HepG2 (cell line): ENCODE measurements around the gene DAZL. TPM values are rescaled to one million over a fixed set of nuclear protein-coding genes. Genes with fewer than 3 reads are reported as not detected.

Source experiments
- ATAC-seq: fragments of 200-7000 bp; cut with Tn5 transposase; 3 replicates; pipeline ENCODE4 v1.9.1; 2020; ENCODE audit warnings: mild to moderate bottlenecking, moderate library complexity
- BruUV-seq: library from RNA; stranded (reverse); fragments of 400-500 nt; replicated peaks from 2 replicates; lab custom pipeline; 2021; lab: Mats Ljungman, UMichigan
- CTCF ChIA-PET: fragments of 300-600 bp; formaldehyde crosslinking; extraction: SDS; loops from one replicate; lab custom pipeline; 2021; ENCODE audit warnings: low total read pairs, inconsistent platforms, low intra/inter-chr PET ratio; lab: Yijun Ruan, JAX
- POLR2A ChIA-PET: fragments of 350-600 bp; sonication (Branson Sonifier 250); formaldehyde crosslinking; loops from one replicate; lab custom pipeline; 2020; ENCODE audit warnings: antibody characterized with exemption, inconsistent platforms; lab: Yijun Ruan, JAX
- DNase-seq: peaks from one replicate; pipeline ENCODE4 v3.0.0-alpha.2; 2015; ENCODE audit warnings: low spot score
- FAIRE-seq: peaks from 3 replicates; lab custom pipeline; 2011; peaks lifted over from hg19 to GRCh38; lab: Jason Lieb, UNC
- H2AFZ ChIP-seq: one replicate; pipeline ENCODE4 v1.6.1; 2011; ENCODE audit warnings: low read length, inconsistent platforms
- H3K27ac ChIP-seq: fragments of 300-600 bp; 3 replicates; pipeline ENCODE4 v1.8.0; 2011; ENCODE audit warnings: mixed run types, mild to moderate bottlenecking, mixed read lengths, low read length, inconsistent platforms; ENCODE audit not compliant: insufficient read depth; ENCODE audit errors: extremely low read length
- H3K27me3 ChIP-seq, 2 experiments: fragments of 200-600 bp in 1 of 2; 2 replicates in 1 of 2; 3 replicates in 1 of 2; pipeline versions ENCODE4 v1.6.0 to v1.8.0; 2011; ENCODE audit warnings: low read length in 2 of 2, mild to moderate bottlenecking in 2 of 2, moderate library complexity in 2 of 2, inconsistent platforms in 1 of 2; ENCODE audit not compliant: insufficient read depth in 2 of 2, control insufficient read depth in 1 of 2
- H3K36me3 ChIP-seq, 2 experiments: fragments of 200-600 bp in 1 of 2; replicated peaks in 1 of 2; 2 replicates in 1 of 2; 3 replicates in 1 of 2; pipeline versions ENCODE4 v1.5.1 to v1.8.0; 2011; ENCODE audit warnings: low read length in 2 of 2, inconsistent platforms in 1 of 2; ENCODE audit not compliant: insufficient read depth in 2 of 2, control insufficient read depth in 1 of 2
- H3K4me1 ChIP-seq: 2 replicates; pipeline ENCODE4 v1.5.1; 2012; ENCODE audit warnings: low read length, inconsistent platforms; ENCODE audit not compliant: insufficient read depth
- H3K4me2 ChIP-seq: 2 replicates; pipeline ENCODE4 v1.6.0; 2011; ENCODE audit warnings: low read depth, low read length, inconsistent platforms
- H3K4me3 ChIP-seq, 3 experiments: fragments of 200-600 bp in 1 of 3; sonication (generic), shearing (Covaris generic) in 1 of 3; replicated peaks in 1 of 3; 2 replicates each; pipeline ENCODE4 v1.5.1; 2011 to 2016; ENCODE audit warnings: low read length in 3 of 3, inconsistent platforms in 2 of 3, low read depth in 2 of 3, mild to moderate bottlenecking in 2 of 3, control low read depth in 1 of 3, mixed read lengths in 1 of 3; ENCODE audit not compliant: insufficient read depth in 1 of 3
- H3K79me2 ChIP-seq: one replicate; pipeline ENCODE4 v1.6.1; 2011; ENCODE audit warnings: low read length, inconsistent platforms; ENCODE audit not compliant: insufficient read depth
- H3K9ac ChIP-seq: 2 replicates; pipeline ENCODE4 v1.6.0; 2011; ENCODE audit warnings: mild to moderate bottlenecking, low read depth, low read length, inconsistent platforms; ENCODE audit not compliant: insufficient read depth
- H3K9me3 ChIP-seq: 2 replicates; pipeline ENCODE4 v1.5.1; 2012; ENCODE audit warnings: mild to moderate bottlenecking, low read length
- H4K20me1 ChIP-seq: 2 replicates; pipeline ENCODE4 v1.6.0; 2011; ENCODE audit warnings: inconsistent platforms, mild to moderate bottlenecking, low read length, moderate library complexity; ENCODE audit not compliant: insufficient read depth
- NFE2L2 ChIP-seq: fragments of 150-350 bp; IDR thresholded peaks from 2 replicates; pipeline ENCODE4 v1.6.1; 2014; ENCODE audit warnings: low read length
- POLR2AphosphoS2 ChIP-seq: IDR thresholded peaks from 2 replicates; pipeline ENCODE4 v1.6.1; 2011; ENCODE audit warnings: low read depth, low read length, improper control_type of control experiment
- POLR2AphosphoS5 ChIP-seq: IDR thresholded peaks from 2 replicates; pipeline ENCODE4 v1.6.1; 2012; ENCODE audit warnings: low read depth, low read length
- ZNF205 ChIP-seq: IDR thresholded peaks from 2 replicates; pipeline ENCODE4 v1.6.1; 2018; ENCODE audit warnings: missing biosample characterization, missing genetic modification reagents
- WGBS: methylation state at CpG from one replicate; pipeline ENCODE4 v1.1.6; 2017; ENCODE audit warnings: low lambda C conversion rate; 5-methylcytosine and 5-hydroxymethylcytosine counted together
- in situ Hi-C: cut with HindIII; loops from 2 replicates; pipeline ENCODE4 v1.10.0; 2017; ENCODE audit warnings: low pct_unique_long_range_greater_than_20kb; ENCODE audit not compliant: extremely low pct_ligation_motif_present
- intact Hi-C: fragments of 100-400 bp; cut with micrococcal nuclease; formaldehyde crosslinking; loops from one replicate; pipeline ENCODE4 v1.10.0; 2022; ENCODE audit not compliant: unreplicated experiment
- polyA plus RNA-seq, 8 experiments: library from polyadenylated mRNA; depleted of rRNA in 3 of 8; stranded (reverse) in 7 of 8; unstranded in 1 of 8; fragments of >200 nt; fragmentation: Illumina TruSeq in 4 of 8; extraction: Trizol in 4 of 8; gene quantifications; 2 replicates each; pipeline versions ENCODE4 v1.2.1 to v1.2.3, GENCODE V29; 2011 to 2016; ENCODE audit warnings: low read depth in 4 of 8, missing spikeins in 1 of 8, mixed read lengths in 1 of 8; ENCODE audit not compliant: insufficient read depth in 1 of 8
- total RNA-seq, 5 experiments: library from RNA; depleted of rRNA; stranded (reverse); fragments of >200 nt; fragmentation: Illumina TruSeq; extraction: Trizol; gene quantifications; 2 replicates each; pipeline ENCODE4 v1.2.3, GENCODE V29; 2016; ENCODE audit warnings: low read depth in 1 of 5
- TF ChIP-seq, protein P1 (sequence below): sonication (generic); formaldehyde crosslinking; IDR thresholded peaks from 2 replicates; pipeline ENCODE4 v1.5.0; 2020; ENCODE audit warnings: mild to moderate bottlenecking, missing genetic modification reagents, borderline replicate concordance
- TF ChIP-seq, protein P2 (sequence below): sonication (generic); formaldehyde crosslinking; IDR thresholded peaks from 2 replicates; pipeline ENCODE4 v1.5.0; 2020; ENCODE audit warnings: mild to moderate bottlenecking, missing genetic modification reagents
- TF ChIP-seq, protein P3 (sequence below): fragments of 450-650 bp; IDR thresholded peaks from 2 replicates; pipeline ENCODE4 v1.6.1; 2017; ENCODE audit warnings: mild to moderate bottlenecking

DAZL gene
- total and polyA plus RNA-seq, 2 of the 13 experiments (the other 11 are each of a cell fraction or from before 2014, with no cell fraction given), result not detected

DNA sequence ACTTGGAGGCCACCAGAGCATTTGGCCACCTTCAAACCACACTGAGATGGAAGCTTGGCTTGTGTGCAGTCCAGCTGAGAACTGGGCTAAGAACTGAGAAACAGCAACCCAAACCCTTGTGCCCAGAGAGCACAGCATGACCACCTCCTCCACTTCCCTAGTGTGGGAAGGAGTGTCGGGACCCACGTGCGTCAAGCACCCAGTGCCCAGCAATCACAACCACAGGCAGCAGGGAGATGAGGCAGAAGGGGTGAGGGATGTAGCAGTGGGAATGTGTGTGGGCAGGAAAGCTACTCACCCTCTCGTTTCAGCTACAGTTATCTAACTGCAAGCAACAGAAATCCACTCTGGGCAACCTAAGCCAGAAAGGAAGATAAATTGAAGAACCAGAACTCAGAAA lies 66.7 kb downstream of the DAZL start (continued):
- TF ChIP-seq, protein P1, sequence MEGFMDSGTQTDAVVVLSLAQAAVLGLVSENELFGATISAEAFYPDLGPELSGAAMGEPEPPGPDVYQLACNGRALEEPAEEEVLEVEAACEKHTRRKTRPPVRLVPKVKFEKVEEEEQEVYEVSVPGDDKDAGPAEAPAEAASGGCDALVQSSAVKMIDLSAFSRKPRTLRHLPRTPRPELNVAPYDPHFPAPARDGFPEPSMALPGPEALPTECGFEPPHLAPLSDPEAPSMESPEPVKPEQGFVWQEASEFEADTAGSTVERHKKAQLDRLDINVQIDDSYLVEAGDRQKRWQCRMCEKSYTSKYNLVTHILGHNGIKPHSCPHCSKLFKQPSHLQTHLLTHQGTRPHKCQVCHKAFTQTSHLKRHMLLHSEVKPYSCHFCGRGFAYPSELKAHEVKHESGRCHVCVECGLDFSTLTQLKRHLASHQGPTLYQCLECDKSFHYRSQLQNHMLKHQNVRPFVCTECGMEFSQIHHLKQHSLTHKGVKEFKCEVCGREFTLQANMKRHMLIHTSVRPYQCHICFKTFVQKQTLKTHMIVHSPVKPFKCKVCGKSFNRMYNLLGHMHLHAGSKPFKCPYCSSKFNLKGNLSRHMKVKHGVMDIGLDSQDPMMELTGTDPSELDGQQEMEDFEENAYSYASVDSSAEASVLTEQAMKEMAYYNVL, result no peak

DNA sequence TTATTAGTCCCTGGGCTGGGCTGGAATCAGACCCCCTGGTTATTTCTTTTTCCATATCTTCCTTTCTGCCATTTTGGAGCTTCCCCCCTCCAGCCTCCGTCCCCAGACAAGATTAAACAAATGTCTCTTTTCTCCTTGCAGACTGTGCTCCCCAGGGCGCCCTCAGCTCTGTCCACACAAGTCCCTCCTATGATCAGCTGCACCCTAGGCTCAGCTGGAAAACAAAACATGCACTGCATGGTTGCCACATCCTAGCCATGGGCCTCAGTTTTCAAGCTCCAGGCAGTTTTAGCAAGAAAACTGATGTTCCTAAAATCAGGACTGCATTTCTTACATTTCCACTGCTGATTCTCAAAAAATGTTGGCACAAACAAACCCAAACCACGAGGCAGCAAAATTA lies 68.2 kb downstream of the DAZL start:
- FAIRE-seq (no peak), DNase-seq (no peak), ATAC-seq (no peak)
- no peak for TF ChIP-seq POLR2AphosphoS2
- no peak for TF ChIP-seq NFE2L2
- no peak for TF ChIP-seq POLR2AphosphoS5
- TF ChIP-seq ZNF205 (CRISPR knock-in tag), result no peak
- TF ChIP-seq, protein P2, sequence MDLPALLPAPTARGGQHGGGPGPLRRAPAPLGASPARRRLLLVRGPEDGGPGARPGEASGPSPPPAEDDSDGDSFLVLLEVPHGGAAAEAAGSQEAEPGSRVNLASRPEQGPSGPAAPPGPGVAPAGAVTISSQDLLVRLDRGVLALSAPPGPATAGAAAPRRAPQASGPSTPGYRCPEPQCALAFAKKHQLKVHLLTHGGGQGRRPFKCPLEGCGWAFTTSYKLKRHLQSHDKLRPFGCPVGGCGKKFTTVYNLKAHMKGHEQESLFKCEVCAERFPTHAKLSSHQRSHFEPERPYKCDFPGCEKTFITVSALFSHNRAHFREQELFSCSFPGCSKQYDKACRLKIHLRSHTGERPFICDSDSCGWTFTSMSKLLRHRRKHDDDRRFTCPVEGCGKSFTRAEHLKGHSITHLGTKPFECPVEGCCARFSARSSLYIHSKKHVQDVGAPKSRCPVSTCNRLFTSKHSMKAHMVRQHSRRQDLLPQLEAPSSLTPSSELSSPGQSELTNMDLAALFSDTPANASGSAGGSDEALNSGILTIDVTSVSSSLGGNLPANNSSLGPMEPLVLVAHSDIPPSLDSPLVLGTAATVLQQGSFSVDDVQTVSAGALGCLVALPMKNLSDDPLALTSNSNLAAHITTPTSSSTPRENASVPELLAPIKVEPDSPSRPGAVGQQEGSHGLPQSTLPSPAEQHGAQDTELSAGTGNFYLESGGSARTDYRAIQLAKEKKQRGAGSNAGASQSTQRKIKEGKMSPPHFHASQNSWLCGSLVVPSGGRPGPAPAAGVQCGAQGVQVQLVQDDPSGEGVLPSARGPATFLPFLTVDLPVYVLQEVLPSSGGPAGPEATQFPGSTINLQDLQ (CRISPR knock-in tag), result no peak
- TF ChIP-seq, protein P3, sequence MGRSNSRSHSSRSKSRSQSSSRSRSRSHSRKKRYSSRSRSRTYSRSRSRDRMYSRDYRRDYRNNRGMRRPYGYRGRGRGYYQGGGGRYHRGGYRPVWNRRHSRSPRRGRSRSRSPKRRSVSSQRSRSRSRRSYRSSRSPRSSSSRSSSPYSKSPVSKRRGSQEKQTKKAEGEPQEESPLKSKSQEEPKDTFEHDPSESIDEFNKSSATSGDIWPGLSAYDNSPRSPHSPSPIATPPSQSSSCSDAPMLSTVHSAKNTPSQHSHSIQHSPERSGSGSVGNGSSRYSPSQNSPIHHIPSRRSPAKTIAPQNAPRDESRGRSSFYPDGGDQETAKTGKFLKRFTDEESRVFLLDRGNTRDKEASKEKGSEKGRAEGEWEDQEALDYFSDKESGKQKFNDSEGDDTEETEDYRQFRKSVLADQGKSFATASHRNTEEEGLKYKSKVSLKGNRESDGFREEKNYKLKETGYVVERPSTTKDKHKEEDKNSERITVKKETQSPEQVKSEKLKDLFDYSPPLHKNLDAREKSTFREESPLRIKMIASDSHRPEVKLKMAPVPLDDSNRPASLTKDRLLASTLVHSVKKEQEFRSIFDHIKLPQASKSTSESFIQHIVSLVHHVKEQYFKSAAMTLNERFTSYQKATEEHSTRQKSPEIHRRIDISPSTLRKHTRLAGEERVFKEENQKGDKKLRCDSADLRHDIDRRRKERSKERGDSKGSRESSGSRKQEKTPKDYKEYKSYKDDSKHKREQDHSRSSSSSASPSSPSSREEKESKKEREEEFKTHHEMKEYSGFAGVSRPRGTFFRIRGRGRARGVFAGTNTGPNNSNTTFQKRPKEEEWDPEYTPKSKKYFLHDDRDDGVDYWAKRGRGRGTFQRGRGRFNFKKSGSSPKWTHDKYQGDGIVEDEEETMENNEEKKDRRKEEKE, result no peak
- in situ Hi-C loops, result loop anchor here (25.0 kb wide), 1 partner anchor 500 kb away; no protein-coding TSS in a partner anchor
- Histone ChIP-seq H3K27me3 (peaks cover 0 to under 1% of the 10 kb centered on the region in 2 experiments; a peak in 1 of 5 replicates), H3K27ac (no peak overlapping the region), H3K4me1 (no peaks in the 10 kb centered on the region), H3K4me2 (no peak overlapping the region), H3K79me2 (no peaks in the 10 kb centered on the region), H3K36me3 (no peaks in the 10 kb centered on the region), H3K9me3 (no peaks in the 10 kb centered on the region), H4K20me1 (no peaks in the 10 kb centered on the region), H2AFZ (no peak overlapping the region), H3K9ac (no peak overlapping the region), H3K4me3 (no peak overlapping the region)
- intact Hi-C loops, result no loop called here
- 22% methylated on average over 3 of the region's 3 CpGs for WGBS
- CTCF ChIA-PET, result no interaction called here
- POLR2A ChIA-PET, result no interaction called here
- BruUV-seq, result no TSS peak
